NT2/D1 (cell line): Measurements from ENCODE around the gene MX1.

Source experiments
- DNase-seq: peaks from one replicate; pipeline ENCODE4 v3.0.0-alpha.2; 2011; ENCODE audit warnings: low read depth, low spot score
- H3K27me3 ChIP-seq: 2 replicates; pipeline ENCODE4 v1.6.0; 2011; ENCODE audit warnings: mild to moderate bottlenecking; ENCODE audit not compliant: insufficient read length, insufficient read depth
- H3K36me3 ChIP-seq: 2 replicates; pipeline ENCODE4 v1.6.1; 2011; ENCODE audit warnings: mild to moderate bottlenecking, low read length, mixed read lengths; ENCODE audit not compliant: insufficient read depth, insufficient read length
- H3K4me1 ChIP-seq: 2 replicates; pipeline ENCODE4 v1.5.1; 2011; ENCODE audit not compliant: insufficient read depth, insufficient read length
- H3K4me3 ChIP-seq: 2 replicates; pipeline ENCODE4 v1.5.1; 2011; ENCODE audit warnings: low read depth; ENCODE audit not compliant: insufficient read length
- H3K9ac ChIP-seq: 2 replicates; pipeline ENCODE4 v1.6.0; 2011; ENCODE audit warnings: low read depth; ENCODE audit not compliant: insufficient read length
- H3K9me3 ChIP-seq: 2 replicates; pipeline ENCODE4 v1.5.1; 2011; ENCODE audit warnings: mild to moderate bottlenecking, low read length; ENCODE audit not compliant: insufficient read depth
- SUZ12 ChIP-seq: IDR thresholded peaks from 2 replicates; pipeline ENCODE4 v1.6.1; 2011; ENCODE audit not compliant: insufficient read length, insufficient read depth; ENCODE audit errors: extremely low read depth
- YY1 ChIP-seq: IDR thresholded peaks from 2 replicates; pipeline ENCODE4 v1.6.1; 2011; ENCODE audit not compliant: insufficient read length, insufficient read depth
- ZNF274 ChIP-seq: IDR thresholded peaks from 2 replicates; pipeline ENCODE4 v1.6.1; 2011; ENCODE audit warnings: mild to moderate bottlenecking, low read depth, low read length

Gene MX1

GRCh38 chr21:41442481-41443186 lies 16.6 kb downstream of the MX1 start:
- Histone ChIP-seq H3K9me3 (no peaks in the 10 kb centered on the region), H3K4me3 (no peak overlapping the region), H3K36me3 (no peaks in the 10 kb centered on the region), H3K27me3 (no peaks in the 10 kb centered on the region), H3K4me1 (peaks cover 2% of the 10 kb centered on the region), H3K9ac (no peak overlapping the region)
- DNase-seq, result no peak
- no peak for TF ChIP-seq YY1
- no peak for TF ChIP-seq SUZ12
- no peak for TF ChIP-seq ZNF274

DNA sequence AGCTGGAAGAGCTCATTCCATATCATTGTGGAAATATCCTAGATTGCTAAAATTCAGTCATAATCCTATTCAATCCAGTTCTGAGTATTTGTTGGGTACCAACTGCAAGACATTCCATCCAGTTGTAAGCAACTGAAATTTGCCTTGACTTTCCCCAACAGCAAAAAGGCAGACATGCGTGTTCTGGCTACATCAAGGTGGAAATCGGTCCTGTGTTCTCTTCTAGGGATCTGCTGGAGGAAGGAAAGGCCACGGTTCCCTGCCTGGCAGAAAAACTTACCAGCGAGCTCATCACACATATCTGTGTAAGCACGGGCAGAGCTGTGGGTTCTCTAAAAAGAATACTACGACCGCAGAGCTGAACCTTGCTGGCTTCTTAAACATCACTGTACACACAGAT lies 17.5 kb downstream of the MX1 start:
- Histone ChIP-seq H3K27me3 (no peaks in the 10 kb centered on the region), H3K4me3 (no peak overlapping the region), H3K4me1 (no peaks in the 10 kb centered on the region), H3K36me3 (no peaks in the 10 kb centered on the region), H3K9me3 (no peaks in the 10 kb centered on the region), H3K9ac (no peak overlapping the region)
- DNase-seq, result no peak
- no peak for TF ChIP-seq SUZ12
- TF ChIP-seq YY1, result no peak
- TF ChIP-seq ZNF274, result no peak

GRCh38 chr21:41444703-41445464 lies 18.8 kb downstream of the MX1 start:
- H3K9ac ChIP-seq, result no peak overlapping the region
- no peak for TF ChIP-seq SUZ12
- no peak for TF ChIP-seq YY1
- TF ChIP-seq ZNF274, result no peak
- no peak for DNase-seq
- no peaks in the 10 kb centered on the region for H3K4me1 ChIP-seq
- H3K4me3 ChIP-seq, result no peak overlapping the region
- H3K27me3 ChIP-seq, result no peaks in the 10 kb centered on the region
- no peaks in the 10 kb centered on the region for H3K9me3 ChIP-seq
- H3K36me3 ChIP-seq, result no peaks in the 10 kb centered on the region

DNA sequence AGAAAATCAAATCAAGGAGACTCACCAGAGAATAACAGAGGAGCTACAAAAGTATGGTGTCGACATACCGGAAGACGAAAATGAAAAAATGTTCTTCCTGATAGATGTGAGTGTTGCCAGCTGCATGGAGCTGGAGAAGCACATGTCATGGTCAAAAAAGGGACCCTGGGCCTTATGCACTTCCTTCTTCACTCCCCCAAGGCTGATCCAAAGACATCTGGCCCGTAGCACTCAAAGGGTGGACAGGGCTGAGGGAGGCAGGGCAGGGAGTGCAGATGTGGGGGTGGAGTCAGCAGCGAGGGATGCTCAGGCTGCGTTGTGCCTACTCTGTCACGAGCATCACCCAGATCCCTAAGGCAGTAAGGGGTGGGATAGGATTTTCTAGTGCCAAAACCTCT lies 19.4 kb downstream of the MX1 start:
- no peak for TF ChIP-seq SUZ12
- TF ChIP-seq ZNF274, result no peak
- no peak for TF ChIP-seq YY1
- no peaks in the 10 kb centered on the region for H3K36me3 ChIP-seq
- no peaks in the 10 kb centered on the region for H3K9me3 ChIP-seq
- H3K27me3 ChIP-seq, result no peaks in the 10 kb centered on the region
- H3K4me3 ChIP-seq, result no peak overlapping the region
- H3K9ac ChIP-seq, result no peak overlapping the region
- no peaks in the 10 kb centered on the region for H3K4me1 ChIP-seq
- no peak for DNase-seq

- no peak for DNase-seq
Observed at GRCh38 chr21:41446586-41446985, 20.5 kb downstream of the MX1 start.

DNA sequence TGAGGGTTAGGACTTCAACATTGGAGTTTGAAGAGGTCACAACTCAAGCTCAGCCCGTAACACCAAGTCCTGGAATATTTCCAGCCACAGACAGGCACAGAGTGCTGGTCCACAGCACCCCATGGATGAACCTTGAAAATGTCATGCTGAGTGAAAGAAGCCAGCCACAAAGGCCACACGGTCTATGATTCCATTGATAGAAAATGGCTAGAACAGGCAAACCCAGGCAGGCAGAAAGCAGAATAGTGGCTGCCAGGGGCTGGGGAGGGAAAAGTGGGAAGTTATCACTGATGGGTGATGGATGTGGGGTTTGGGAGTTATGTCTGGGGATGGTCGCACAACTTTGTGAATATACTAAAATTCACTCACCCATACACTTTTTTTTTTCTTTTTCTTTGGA lies 21.3 kb downstream of the MX1 start:
- H3K9me3 ChIP-seq, result no peaks in the 10 kb centered on the region
- DNase-seq, result no peak
- H3K36me3 ChIP-seq, result no peaks in the 10 kb centered on the region
- H3K27me3 ChIP-seq, result no peaks in the 10 kb centered on the region
- no peaks in the 10 kb centered on the region for H3K4me1 ChIP-seq
- no peak for TF ChIP-seq SUZ12
- TF ChIP-seq ZNF274, result no peak
- TF ChIP-seq YY1, result no peak
- H3K4me3 ChIP-seq, result no peak overlapping the region
- H3K9ac ChIP-seq, result no peak overlapping the region

More at GRCh38 chr21:41446586-41446985, 20.5 kb downstream of the MX1 start:
- TF ChIP-seq ZNF274 (no peak), YY1 (no peak), SUZ12 (no peak)
- Histone ChIP-seq H3K9me3 (no peaks in the 10 kb centered on the region), H3K4me1 (no peaks in the 10 kb centered on the region), H3K9ac (no peak overlapping the region), H3K4me3 (no peak overlapping the region), H3K27me3 (no peaks in the 10 kb centered on the region), H3K36me3 (no peaks in the 10 kb centered on the region)

DNA sequence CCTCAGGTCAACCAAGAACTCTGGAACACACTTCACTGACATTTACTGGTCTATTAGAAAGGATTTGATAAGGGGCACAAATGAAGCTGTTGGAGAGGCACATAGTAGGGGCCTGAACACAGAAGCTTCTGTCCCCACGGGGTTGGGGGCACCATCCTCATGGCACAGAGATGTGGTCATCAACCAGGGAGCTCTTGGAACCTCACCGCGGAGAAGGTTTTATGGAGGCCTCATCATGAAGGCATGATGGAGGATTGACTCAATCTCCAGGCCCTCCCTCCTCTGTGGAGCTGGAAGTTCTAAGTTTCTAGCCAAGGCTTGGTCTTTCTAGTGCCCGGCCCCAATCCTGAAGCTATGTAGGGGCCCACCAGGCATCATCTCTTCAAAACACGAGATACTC lies 23.6 kb downstream of the MX1 start:
- no peak overlapping the region for H3K4me3 ChIP-seq
- no peak overlapping the region for H3K9ac ChIP-seq
- peaks cover 11% of the 10 kb centered on the region for H3K4me1 ChIP-seq
- TF ChIP-seq ZNF274, result no peak
- no peaks in the 10 kb centered on the region for H3K36me3 ChIP-seq
- no peaks in the 10 kb centered on the region for H3K27me3 ChIP-seq
- no peak for DNase-seq
- H3K9me3 ChIP-seq, result no peaks in the 10 kb centered on the region
